GM20431 (cell line): ENCODE data around the gene OVAAL.
"Not testable (repeated sequence)": the region's sequence is repeated elsewhere in the genome, so short reads cannot be mapped to it uniquely, and the experiment has no call there.

Source experiments
- in situ Hi-C: fragments of 300-500 bp; cut with MseI, MboI; formaldehyde crosslinking; loops from one replicate; pipeline ENCODE4 v1.15.0; 2020; ENCODE audit warnings: low sequenced_read_pairs; ENCODE audit not compliant: unreplicated experiment

OVAAL gene

GRCh38 chr1:180536821-180537372 lies 21.9 kb upstream of the OVAAL start:
- in situ Hi-C loops: loop anchor here (25.0 kb wide), 1 partner anchor 625 kb away; no protein-coding TSS in a partner anchor

- in situ Hi-C loops: loop anchor here (25.0 kb wide), 1 partner anchor 623 kb away; no protein-coding TSS in a partner anchor
Measured at GRCh38 chr1:180539136-180539535, 19.6 kb upstream of the OVAAL start.

DNA sequence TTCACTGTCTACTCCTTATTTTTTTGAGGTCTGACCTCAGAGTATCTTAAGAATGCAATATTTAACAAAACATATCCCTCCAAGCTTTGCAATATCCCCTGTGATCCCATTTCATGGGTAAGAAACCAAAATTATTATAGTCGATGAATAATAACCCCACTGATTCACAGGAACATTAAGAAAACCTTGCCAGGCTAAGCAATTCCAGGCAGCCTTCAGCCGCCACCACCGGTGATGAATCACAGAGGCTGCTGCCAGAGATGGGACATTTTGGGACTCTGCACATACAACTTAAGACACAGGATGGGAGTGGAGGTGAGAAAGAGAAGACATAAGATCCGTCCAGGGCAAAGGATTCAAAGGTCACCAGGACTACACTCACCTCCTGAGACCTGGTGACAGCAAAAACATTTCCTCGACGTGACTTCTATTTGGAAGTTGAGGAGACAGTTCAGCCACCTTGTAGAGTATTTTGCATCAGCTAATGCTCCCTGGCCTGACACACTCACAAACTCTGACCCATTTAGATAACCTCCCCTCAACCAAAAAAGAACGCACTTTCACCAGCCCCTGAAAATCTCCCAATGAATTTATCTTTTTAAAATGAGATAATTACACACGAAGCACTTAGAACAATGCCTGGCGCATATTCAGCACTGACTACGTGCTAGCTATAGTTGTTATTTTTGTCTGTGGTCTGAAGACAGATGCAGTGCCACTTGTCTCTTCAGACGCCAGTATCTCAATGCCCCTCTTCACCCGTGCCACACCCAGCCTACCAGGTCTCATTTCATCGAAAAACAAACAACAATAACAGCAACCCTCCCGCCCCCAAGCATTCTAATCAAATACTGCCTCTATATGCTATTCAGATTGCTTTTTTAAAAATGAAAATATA lies 17.8 kb upstream of the OVAAL start:
- in situ Hi-C loops: loop anchor here (25.0 kb wide), 1 partner anchor 621 kb away; no protein-coding TSS in a partner anchor

- in situ Hi-C loops: loop anchor here (25.0 kb wide), 1 partner anchor 620 kb away; no protein-coding TSS in a partner anchor
Measured at GRCh38 chr1:180542113-180542837, 16.5 kb upstream of the OVAAL start.

GRCh38 chr1:180542838-180543145 lies 16.0 kb upstream of the OVAAL start:
- in situ Hi-C loops: loop anchor here (25.0 kb wide), 1 partner anchor 620 kb away; no protein-coding TSS in a partner anchor

- in situ Hi-C loops: loop anchor here (25.0 kb wide), 1 partner anchor 618 kb away; no protein-coding TSS in a partner anchor
Measured at GRCh38 chr1:180544050-180544449, 14.7 kb upstream of the OVAAL start.

DNA sequence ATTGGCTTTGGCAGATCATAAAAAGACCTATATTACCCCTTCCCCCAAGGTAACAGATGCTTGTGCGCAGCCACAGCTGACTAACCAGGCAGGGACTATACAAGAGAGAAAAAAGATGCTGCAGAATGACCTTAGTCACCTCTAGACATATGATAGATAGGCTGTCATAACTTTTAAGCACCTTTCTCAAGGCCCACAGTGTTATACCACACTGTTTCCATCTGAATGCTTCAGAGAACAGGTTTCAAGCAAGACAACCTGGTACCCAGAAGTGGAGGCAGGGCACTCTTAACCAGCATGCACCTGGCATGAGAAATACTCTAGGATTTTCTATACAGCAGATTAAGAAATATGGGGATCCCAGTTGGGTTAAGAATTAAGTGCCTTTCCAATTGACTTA lies 12.8 kb upstream of the OVAAL start:
- in situ Hi-C loops: loop anchor here (25.0 kb wide), 1 partner anchor 616 kb away; no protein-coding TSS in a partner anchor

GRCh38 chr1:180548686-180549317 lies 10.0 kb upstream of the OVAAL start:
- in situ Hi-C loops: loop anchor here (25.0 kb wide), 1 partner anchor 613 kb away; no protein-coding TSS in a partner anchor

DNA sequence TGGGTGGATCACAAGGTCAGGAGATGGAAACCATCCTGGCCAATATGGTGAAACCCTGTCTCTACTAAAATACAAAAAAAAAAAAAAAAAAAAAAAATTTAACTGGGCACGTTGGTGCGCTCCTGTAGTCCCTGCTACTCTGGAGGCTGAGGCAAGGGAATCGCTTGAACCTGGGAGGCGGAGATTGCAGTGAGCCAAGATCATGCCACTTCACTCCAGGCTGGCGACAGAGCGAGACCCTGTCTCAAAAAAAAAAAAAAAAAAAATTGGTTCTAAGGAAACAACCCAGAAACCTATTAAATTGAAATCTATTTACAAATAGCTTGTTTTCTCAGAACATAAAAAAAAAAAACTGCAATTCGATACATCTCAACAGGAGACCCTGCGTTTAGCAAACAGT lies 9.0 kb upstream of the OVAAL start:
- in situ Hi-C loops: loop anchor here (25.0 kb wide), 1 partner anchor 613 kb away; no protein-coding TSS in a partner anchor

GRCh38 chr1:180550241-180550640 lies 8.5 kb upstream of the OVAAL start:
- in situ Hi-C loops: no loop called here

DNA sequence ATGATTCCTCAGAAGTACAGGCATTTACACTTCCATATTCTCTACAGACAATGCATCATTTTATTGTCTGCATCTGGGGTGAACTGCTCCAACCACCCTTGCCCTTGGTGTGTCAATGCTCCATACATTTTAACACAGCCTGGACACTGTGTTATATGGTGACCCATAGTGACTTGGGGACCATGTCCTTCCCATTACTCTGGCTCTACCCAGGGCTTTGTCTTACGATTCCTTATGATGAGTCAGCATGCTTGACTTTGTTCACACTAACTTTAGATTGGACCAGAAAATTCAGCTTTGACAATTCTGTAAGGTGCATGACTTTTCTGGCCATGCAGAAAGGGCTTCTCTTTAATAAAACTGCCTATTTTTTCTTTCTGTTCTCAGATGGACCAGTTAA lies 6.8 kb upstream of the OVAAL start:
- in situ Hi-C loops: no loop called here

DNA sequence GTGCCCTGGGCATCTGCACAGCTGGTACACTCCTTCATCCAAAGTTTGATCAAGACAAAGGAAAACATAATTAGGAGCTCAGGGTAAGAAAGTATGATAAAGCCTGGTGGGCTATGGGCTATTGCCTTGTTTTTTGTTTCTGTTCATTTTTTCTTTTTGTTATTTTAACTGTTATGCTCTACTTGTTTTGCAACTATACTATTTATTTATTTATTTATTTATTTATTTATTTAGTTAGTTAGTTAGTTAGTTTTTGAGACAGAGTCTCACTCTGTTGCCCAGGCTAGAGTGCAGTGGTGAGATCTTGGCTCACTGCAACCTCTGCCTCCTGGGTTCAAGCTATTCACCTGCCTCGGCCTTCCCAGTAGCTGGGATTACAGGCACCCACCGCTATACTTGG lies 5.7 kb upstream of the OVAAL start:
- in situ Hi-C loops: not testable (repeated sequence)

GRCh38 chr1:180555411-180555810 lies 3.4 kb upstream of the OVAAL start:
- in situ Hi-C loops: no loop called here

- in situ Hi-C loops: no loop called here
Measured at GRCh38 chr1:180560200-180560867, 1.6 kb downstream of the OVAAL start.

- in situ Hi-C loops: no loop called here
Measured at GRCh38 chr1:180560868-180561600, 2.3 kb downstream of the OVAAL start.

DNA sequence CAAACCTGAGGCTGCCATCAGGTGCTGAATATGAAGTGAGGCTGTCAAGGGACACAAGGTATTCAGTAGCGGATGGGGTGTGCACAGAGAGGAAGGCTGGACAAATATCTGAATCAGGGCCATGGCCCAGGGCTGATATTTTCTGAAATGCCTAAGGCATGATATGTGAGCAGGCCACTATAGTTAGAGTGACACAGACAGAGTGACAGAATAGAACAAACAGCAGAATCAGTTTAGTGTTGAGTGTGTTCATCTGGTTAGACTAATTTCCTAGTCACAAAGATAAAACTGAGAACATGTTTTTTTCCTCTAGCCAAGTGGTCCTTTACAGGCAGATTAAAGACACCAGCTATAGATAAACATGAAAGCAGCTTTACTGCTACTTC lies 3.9 kb downstream of the OVAAL start:
- in situ Hi-C loops: no loop called here

- in situ Hi-C loops: no loop called here
Measured at GRCh38 chr1:180563026-180563827, 4.5 kb downstream of the OVAAL start.
